ENCODE results near the gene LBH.
A peak's percentile ranks its signal among the peaks of the same experiment; 100 is the strongest.

The LBH gene

DNA sequence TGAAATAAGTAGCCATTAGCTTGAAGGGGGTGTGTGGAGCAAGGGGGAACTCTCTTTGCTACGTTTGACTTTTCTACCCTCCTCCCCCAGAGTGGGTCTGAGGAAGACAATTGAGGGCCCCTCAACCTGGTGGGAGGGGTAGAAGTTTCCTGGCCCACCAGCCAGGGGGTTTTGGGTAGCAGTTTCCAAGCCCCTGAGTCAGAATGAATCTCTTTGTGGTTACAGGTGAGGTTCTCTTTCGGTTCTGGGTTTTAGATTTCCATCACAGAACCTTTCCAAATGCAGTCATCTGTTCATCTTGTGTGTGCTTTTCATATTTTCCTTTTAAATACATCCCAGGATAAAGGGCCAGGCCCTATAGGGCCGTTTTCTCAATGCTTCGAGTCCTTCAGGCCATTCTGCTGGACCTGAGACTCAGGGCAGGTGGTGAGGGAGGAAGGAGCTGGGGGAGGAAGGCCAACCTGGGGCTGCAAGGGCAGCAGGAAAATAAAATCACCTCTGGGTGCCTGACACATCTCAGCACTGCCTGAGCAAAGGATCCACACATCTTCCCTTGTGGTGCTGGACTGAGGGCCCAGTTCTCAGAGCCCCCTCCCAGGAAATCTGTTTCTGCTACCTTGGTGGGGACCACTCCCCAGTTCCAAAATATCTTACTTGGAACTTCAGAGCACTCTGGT is 4.7 kb downstream of the LBH start:
- no peak for DNase-seq

DNA sequence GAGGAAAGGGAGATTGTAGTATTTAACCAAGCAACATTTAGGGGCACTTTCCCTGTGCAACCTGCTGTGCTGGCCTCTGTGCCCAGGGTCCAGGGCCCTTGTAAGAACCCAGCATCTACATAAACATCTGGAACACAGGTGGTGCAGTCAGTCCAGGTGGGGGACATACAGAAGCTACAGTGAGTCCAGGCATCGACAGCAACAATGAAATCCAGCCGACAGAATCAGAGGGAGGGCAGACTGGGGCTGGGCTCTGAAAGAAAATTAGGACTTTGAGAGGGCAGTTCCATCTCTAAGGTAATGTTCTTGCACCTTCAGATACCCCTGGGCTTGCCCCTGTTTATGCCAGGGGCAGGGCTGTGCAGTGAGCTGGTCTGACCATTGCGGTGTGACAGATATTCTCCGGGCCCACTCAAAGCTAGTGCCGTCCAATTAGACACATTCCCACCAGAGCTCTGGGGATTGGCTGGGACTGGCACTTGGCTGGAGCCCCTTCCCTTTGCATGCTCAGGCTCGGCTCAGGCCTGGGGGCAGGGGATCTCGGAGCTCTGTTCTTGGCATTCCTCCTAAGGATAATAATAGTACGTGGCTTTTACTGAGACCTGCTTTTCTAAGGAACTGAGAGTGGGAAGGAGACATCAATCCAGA is 5.4 kb downstream of the LBH start:
- DNase-seq = no peak

- DNase-seq = peak; percentile 36
Measured at GRCh38 chr2:30237239-30237965, 6.1 kb downstream of the LBH start.

- no peak for DNase-seq
Measured at GRCh38 chr2:30237966-30238800, 6.8 kb downstream of the LBH start.

- peak; percentile 87 for DNase-seq
Measured at GRCh38 chr2:30239308-30239985, 8.1 kb downstream of the LBH start.

DNA sequence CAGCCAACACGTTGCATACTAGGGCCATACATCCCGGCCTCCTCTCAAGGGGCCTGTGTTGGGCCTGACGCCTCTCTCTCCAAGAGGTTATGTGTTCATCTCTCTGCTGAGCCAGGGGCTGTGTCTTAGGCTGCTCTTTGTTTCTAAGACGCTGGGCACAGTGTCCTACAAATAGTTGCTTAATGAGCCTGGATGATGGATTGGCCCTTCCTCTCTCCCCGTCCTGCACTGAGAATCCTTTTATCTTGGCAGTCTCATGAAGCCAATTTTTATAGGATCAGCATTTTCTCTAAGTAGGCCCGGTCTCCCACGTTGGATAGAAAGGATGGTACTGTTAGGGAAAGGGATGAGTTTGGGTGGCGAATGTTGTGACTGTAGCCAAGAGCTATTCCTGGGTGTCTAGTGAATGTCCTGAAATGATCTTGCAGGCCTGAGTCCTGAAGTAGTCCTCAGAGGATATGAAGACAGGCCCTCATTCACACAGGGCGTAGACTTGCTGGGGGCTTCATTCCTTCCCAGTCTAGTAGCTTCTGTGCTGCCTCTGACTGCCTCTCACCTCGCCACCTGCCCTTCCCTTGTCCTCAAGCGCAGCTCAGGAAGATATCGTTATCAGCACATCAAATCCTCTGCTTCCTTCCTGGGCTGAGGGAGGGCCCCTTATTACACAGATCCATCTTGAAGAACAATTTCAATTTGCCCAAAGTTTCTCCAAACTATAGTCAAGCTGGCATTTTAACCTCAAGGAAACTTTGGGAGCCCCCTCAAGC is 8.8 kb downstream of the LBH start:
- no peak for DNase-seq

DNA sequence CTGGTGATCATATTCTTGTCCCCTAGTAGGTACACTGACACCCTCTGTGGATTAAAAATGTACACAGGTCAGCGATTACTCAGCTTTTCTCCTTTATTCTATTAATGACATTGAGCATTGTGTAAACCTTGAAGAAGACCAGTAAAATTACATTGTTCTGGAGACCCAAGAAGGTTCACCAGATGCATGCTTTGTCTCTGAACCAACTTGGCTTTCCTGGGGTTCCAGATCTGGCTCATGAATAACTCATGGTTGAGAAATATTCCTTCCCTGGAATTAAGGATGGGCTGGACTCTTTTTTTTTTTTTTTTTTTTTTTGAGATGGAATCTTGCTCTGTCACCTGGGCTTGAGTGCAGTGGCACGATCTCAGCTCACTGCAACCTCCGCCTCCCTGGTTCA is 11.9 kb downstream of the LBH start:
- DNase-seq = no peak

GRCh38 chr2:30245364-30245763 is 14.0 kb downstream of the LBH start:
- no peak for DNase-seq

DNA sequence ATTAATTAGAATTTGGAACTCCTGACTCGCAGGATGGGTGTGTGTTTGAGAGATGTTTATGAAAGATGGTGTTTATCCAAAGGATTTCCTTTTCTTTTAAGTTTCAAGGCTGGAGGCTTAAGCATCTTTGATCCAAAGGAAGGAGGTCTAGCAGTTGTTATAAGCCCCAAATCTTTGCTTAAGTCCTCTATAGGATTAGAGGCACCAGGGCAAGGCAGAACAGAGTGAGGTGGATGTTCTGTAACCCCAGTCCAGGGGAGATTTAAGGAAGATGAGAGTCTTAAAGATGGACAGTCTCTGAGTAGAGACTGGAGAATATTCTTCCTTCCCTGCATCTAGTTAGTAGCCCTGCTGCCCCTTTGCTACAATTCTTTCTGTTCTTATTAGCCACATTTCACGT is 17.5 kb downstream of the LBH start:
- no peak for DNase-seq

DNA sequence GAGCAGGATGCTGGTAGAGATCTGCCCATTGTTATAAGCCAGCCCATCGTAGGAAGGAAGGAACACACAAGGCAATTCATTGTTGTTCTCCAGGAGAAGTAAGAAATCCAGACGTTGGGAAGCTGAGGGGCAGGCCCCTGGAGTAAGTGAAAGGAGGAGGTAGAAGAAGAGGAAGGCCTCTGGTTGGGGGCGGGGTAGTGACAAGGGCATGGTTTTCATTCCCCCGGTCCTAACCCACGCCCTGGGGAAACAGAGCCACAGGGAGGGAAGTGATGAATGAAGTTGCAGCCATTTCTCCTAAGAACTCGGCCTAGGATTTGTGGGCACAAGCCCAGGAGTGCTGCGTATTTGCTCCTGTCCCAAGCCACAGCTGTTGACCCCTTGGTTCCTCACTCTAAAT is 18.0 kb downstream of the LBH start:
- DNase-seq = no peak

DNA sequence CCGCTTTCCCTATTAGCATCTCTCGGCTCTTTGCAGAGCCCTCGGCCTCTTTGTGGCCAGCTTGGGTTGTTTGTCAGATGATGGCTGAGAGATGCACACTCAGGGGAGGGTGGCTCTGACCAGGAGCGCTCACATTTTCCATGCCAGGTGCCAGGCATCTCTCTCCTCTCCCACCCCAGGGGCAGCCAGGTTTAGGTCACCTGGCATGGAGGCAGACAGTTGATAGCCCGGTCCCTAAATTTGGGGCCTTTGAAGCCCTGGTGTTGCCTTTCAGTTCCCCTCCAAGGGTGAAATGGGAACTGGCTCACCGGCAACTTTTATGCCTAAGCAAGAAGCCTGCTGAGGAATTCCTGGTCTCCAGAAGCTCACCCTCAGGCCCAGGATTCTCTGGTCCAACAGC is 19.1 kb downstream of the LBH start:
- DNase-seq = no peak

DNA sequence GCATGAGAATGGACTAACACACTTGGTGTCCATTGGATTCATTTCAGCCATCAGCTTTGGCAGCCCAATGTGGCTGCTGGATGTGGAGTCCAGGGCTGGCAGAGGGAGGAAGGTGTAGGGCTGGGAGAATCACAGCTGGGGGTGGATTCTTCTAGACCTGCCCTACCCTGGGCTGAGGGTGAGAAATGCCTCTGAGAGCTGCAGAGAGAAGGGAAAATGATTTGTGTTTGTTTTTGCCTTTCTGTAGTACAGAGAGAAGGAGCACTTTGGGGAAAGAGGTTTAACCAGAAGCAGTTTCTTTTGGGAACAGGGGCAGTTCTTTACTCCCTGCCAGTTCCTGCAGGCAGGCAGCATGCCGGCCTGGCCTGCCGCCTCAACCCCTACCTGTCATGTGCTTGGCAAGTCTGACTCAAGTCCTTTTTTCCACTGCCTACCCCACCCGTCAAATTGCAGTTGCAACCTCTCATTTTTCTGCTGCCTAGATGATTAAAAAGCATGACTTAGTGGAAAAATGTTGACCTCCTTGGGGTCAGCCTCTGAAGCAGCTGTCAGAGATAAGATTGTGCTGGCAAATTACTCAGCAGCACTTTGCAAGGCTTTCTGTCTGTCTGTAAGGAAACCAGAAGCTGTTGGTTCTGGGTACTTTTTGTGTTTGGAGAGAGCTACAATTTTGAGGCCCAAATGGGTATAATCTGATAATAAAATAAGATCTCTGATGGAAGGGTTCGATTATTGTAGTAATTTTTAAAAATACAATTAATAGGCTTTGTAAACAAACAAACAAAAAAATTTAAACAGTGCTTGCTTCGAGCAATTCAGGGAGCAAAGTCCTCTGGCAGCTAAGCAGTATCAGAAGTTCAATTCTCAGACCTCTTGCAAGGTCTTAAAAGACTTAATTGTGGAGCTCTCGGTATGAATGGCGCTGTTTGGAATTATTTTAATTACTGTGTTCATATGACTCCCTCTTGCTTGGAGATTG is 21.7 kb downstream of the LBH start:
- DNase-seq = peak; percentile 74

DNA sequence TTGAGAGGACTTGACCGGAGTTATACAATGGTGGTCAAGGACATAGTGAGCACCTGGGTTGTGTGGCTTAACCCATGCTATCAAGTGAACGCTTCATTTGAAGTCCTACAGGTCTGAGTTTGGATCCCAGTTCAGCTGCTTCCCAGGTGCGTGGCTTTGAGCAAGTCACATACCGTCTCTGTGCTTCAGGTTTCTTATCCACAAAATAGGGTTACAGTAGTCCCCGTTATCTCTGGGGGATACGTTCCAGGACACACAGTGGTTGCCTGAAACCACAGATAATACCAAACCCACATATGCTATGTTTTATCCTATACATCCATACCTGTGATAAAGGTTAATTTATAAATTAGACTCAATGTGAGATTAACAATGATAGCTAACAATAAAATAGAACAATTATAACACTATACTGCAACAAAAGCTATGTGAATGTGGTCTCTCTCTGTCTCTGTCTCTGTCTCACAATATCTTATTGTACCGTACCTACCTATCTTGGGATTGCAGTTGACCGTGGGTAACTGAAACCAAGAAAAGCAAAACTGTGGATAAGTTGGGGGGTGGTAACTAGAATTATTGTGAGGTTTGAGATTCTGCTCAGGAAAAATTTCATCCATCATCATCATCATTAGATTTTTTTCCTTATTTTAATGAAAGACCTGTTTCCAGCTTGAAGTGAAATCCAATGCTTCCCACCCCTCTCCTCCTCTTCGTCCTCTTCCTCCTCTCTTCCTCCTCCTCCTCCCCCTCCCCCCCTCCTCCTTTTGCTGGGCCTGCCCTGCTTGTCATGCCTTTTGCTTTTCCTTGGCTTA is 22.7 kb downstream of the LBH start:
- DNase-seq = no peak

DNA sequence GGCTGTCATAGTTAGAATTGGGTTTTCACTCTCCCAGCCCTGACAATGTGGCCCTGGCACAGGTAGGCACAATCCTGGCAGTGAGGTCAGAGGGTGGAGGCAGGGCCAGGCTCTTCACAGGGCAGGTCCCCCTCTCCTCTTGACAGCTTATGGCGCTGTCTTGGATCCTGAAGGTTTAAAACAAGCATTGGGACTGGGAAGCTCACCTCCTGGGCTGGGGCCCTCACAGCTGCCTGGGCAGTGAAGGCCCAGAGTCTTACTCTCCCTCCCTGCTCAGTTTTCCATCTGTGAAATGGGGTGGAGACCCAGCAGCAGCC is 23.3 kb downstream of the LBH start:
- DNase-seq = no peak

- no peak for DNase-seq
Measured at GRCh38 chr2:30255026-30255425, 23.7 kb downstream of the LBH start.

DNA sequence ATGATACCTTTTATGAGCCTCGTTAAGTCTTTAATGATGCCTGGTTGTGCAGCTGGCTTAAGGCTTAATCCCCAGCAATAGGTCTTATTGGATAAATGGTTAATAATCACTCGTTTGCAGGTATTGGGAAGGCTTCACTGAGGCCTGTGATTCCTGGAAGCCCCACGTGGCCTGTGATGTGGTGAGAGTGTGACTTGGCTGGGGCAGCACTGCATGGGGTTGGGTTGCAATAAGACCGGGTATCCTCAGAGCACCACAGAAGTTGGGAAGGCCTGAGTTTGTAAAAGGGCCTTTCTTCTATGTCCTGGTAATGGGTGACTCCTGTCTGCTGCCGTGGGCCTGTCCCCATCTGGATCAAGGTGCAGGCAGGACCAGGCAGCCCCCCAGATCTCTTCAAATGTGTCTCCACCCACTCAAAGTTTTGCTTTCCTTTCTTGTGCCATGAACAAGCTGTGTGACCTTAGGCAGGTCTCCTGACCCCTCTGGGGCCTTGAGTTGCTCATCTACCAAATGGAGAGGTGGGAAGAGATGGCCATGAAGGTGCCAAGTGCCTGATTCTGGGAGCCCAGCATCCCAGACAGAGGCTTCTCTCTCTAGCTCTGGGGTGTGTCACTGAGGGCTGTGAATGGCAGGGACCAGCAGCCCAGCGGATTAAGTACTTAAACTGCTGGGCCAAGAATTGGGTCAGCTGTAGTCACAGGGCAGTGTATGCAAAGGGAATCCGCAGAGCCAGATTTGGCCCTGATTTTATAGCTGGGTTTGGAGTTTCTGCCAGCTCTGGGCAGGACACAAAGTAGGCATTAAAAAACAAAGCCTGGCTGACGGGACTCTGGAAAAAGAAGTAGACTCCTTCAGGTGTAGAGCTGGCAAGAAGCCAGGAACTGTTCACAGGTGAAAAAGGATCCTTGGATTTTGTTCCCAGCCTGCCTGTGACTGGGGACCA is 24.4 kb downstream of the LBH start:
- no peak for DNase-seq

GRCh38 chr2:30257266-30258214 is 26.2 kb downstream of the LBH start:
- DNase-seq = no peak
